NCI-H1048 (cell line): ENCODE data around the gene S100A12.

Experiments used
- DNase-seq: peaks from one replicate; lab custom pipeline; 2025; lab: John Stamatoyannopoulos, UW

The S100A12 gene

DNA sequence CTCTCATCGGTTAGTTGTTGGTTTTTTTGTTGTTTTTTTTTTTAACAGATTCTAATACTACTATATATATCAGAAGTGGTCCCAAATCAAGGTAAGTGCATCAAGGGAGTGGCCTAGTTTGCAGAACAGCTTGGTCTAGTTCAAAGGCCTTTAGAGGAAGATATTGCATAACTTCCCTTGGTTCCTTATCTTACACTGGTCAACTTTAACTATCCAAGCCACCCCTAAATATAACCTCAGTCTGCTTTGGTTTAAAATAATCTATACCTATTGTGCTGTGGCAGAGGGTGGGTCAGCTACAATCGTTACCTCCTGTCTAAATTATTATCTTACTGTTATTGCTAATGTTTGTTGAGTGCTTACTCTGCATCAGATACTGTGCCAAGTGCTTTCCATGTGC lies 6.9 kb downstream of the S100A12 start:
- no peak for DNase-seq

DNA sequence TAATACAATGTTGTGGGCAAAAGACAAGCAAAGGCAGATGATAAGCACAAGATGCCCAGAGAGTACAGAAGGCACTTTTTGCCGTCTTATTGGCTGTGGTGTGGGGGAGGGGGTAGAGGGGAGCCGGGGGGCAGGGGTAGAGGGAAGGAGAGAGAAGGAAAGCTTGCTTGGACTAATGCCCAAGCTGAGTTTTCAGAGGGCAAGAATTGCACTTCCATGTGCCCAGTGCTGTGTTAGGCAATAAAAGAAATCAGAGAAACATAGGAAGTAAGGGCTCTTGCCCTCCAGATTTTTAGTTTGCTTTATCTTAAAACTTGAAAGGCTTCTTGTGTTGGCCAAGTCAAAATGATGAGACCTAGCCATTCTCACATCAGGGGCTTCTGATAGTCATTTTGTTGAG lies 8.3 kb downstream of the S100A12 start:
- no peak for DNase-seq

DNA sequence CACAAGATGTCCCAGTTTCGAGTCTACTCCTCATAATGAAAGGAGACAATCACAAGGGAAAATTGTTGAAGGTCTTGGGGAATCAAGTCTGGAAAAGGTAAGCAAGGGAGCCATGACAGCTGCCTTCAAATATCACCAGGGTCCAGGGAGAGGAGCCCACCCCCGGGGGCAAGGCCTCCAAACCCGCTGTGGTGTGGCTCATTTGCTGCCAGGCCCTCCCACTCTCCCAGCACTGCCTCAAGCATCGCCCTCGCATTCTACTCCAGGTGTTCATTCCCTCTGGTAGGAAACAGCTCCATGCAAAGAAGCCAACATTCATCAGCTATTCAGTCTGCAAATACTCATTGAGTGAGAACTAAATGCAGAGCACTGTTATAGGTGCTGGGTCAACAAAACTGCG lies 9.2 kb downstream of the S100A12 start:
- no peak for DNase-seq

GRCh38 chr1:153365696-153366095 lies 9.7 kb downstream of the S100A12 start:
- no peak for DNase-seq

DNA sequence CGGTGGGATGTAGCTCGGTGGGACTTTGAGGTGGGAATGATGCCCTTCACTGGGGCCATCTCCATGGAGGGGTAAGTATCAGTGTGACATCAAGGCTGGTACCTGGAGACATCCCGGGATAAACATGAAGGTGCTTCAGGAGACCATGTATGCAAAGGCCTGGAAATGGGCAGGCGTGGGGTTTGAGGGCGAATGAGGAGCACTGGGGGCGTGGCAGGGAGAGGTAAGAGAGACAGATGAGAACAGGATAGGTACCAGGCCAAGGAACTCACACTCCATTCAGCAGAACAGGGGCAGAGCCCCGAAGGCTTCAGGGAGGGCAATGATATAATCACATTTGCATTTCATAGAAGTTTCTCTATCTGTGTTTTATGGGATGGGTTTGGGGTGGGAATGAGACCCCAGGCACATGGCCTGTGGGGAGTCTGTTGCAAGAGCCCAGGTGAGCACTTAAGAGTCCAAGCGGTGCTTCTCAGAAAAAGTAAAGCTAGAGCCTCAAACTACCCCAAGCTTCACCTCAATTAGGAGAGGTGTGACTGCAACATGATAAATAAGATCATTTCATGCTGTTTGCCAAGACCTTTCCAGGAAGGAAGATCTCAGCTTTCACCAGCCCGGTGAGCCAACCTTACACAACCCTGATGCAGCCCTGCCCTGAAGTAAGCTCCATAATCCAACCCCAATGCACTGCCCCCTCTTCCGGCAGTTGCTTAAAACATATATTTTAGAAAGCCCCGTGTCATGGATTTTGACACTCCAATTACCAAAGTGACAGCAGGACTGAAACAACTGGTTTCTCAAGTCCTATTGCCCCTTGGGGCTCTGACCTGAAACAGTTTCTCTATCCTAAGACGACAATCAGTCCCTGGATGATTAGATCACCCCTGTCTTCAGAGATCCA lies 10.4 kb downstream of the S100A12 start:
- DNase-seq = no peak

GRCh38 chr1:153364156-153364555 lies 11.3 kb downstream of the S100A12 start:
- DNase-seq = no peak

DNA sequence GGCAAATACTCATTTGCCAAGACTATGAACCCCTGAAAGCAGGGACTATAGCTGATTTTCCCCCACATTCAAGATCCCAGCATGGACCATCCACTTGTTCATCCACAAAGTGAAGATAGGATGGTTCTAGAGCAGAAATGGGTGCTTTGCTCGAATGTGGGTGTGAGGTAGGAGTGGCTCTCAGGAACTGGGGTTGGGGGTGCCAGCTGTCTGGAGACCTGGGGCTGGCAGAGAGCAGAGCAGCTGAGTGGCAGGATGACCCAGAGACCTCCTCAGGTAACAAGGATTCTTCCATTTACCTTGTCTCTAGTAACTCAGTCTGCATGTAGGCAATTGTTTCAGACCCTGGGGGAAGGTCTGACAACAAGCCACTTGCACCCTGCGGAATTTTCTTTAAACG lies 11.8 kb downstream of the S100A12 start:
- DNase-seq = no peak

- DNase-seq = no peak
Observed at GRCh38 chr1:153362187-153362775, 13.1 kb downstream of the S100A12 start.

DNA sequence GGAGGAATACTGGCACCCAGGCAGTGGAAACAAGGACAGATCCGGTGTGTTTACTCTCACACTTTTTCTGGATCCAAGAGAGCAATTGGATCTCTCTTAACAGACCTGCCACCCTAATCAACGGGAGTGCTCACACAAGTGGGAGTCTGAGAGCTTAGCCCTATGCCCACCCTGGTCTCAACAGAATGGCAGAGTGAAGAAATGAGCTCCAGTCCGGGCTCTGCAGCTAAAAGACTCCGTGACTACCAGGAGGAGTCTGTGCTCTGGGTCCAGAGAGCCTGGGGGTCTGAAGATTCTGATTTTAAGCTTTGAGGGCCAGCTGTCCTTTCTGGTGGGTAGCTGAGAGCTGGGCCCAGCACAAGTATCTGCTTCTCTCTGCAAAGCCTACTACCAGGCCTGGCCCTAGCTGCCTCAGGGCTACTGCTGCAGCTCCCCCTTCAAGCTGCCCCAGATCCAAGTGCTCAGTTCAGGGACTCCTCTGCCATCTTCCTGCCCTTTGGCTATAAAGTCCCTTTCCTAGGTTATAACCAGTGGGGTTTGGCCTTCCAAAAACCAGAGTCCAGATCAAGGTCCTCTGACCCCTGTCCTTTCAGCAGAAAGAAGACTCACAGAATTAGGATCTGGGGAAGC lies 13.8 kb downstream of the S100A12 start:
- no peak for DNase-seq

- no peak for DNase-seq
Observed at GRCh38 chr1:153360592-153361479, 14.6 kb downstream of the S100A12 start.

- no peak for DNase-seq
Observed at GRCh38 chr1:153360190-153360589, 15.2 kb downstream of the S100A12 start.

GRCh38 chr1:153359241-153359640 lies 16.2 kb downstream of the S100A12 start:
- DNase-seq = no peak

GRCh38 chr1:153358691-153358975 lies 16.8 kb downstream of the S100A12 start:
- DNase-seq = no peak

DNA sequence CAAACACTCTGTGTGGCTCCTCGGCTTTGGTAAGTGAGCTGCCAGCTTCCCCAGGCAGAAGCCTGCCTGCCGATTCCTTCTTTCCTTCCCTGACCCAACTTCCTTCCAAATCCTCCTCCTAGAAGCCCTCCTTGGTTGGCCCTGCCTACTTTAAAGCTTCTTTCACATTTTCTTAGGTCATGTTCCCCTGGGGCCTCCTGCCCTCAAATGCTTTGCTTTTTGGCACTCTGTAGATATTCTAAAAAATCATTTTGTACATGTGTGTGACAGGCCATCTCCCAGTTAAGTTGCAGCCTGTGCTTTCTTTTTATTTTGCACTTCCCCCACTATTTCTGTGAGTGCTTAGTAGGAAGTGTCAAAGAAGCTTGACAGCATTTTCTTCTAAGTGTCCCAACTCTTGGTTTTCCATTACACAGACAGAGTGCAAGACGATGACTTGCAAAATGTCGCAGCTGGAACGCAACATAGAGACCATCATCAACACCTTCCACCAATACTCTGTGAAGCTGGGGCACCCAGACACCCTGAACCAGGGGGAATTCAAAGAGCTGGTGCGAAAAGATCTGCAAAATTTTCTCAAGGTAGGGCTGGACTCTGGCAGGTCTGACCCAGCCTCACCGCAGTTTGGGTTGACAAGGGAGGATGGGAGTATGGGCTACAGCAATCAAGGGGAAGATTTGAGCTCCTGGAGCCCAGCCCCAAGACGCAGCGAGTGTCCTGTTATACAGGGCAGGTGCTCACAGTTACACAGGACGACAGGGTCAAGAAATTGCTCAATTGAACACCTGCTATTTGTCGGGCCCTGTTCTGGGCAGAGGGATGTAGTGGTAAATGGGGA lies 17.3 kb downstream of the S100A12 start, which contains the start of gene S100A9:
TSS of gene S100A9 (plus strand) at position 2 of the 838 bp plus-strand sequence. CDS start at position 432, 430 bp downstream.
- no peak for DNase-seq

GRCh38 chr1:153357076-153357852 lies 18.2 kb downstream of the S100A12 start:
- no peak for DNase-seq

DNA sequence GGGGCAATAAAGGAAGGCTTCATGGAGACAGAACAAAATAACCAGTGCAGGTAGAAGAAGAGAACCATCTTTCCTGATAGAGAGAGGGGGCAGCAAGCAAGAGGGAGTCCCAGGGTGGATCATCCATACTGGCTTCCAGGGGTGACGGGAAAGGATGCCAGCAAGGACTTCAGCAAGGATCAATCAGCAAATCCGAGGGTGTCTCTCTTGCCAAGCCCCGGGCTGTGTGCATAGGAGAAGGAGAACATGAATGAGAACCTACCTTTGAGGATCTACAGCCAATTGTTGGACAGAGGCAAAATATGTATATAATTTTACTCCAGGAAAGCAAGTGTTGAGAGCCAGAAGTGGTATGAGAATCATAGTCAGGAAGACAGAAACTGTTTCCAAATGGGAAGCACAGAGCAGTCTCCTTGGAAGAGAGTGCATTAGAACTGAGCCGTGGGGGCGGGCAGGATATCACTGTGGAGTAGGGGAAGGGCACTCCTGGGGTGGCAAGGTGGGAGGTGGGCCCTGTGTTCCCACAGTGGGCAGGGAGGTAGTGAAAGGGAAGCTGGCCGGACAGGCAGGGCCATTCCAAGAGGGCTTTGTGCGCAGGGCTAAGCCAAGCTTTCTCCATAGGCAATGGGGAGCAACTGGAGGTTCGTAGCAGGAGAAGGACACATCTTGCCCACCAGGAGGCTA lies 18.9 kb downstream of the S100A12 start:
- no peak for DNase-seq

DNA sequence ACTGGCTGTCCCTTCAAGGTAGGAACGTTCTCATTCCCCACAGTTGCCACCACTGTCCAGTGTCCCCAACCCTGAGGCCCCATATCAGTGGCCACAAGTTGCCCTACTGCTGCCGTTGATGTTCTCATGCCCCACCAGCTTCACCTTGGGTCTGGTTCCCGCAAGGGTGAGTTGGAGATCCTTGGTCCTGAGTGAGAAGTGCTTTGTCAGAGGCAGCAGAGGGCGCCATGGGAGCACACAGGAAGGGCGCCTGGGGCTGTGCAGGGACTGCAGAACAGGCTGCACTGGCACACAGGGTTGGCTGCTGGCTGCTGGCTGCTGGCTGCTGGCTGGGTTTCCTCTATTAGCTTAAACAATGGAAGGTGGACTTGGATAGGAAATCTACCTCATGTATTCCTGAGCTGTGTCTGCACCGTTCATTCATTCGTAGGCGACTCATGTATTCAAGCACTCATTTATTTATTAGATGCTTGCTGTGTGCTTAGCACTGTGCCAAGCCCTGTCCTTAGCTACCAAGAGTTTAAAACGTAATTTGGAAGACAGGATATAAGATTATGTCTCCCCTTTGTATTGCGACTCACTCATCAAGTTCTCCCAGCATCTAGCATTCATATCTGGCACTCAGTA lies 19.9 kb downstream of the S100A12 start:
- DNase-seq = peak; percentile 9

DNA sequence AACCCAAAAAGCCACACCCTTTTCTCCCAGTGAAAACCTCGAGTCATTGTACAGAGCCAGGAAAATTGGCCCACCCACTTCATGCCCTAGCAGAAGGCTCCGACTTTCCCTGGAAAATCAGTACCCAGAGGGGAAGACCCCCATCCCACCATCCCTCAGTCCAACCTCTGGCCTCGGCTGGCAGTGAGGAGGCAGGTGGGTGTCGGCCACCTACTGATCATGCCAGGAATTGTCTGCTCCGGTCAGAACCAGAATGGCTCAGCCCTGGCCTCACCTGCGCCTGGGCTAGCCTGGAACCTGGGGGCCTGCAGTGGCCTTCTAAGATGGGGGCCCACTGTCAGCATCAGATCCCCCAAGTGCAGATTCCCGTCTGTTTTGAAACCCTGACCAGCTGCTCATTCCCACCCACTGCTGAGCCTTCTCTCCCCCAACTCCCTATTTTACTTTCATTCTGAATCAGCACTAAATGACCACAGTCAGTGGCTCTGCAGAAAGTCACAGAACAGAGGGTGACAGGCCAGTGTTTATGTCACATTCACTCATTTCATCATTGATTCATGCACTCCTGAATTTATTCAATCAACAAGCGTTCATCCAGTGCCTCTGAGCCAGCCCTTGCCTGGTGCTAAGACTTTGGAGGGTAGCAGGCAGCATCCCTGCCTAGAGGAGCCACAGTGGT lies 20.8 kb downstream of the S100A12 start:
- no peak for DNase-seq
